H9 (cell line): Measurements from ENCODE around the gene KSR1. TPM values are rescaled to one million over a fixed set of nuclear protein-coding genes. Genes with fewer than 3 reads are reported as not detected.

ENCODE experiments used
- DNase-seq: peaks from one replicate; pipeline ENCODE4 v3.0.0-alpha.2; 2017
- H2AFZ ChIP-seq: one replicate; pipeline ENCODE4 v1.6.1; 2013; ENCODE audit warnings: mild to moderate bottlenecking, low read length, control low read depth, moderate library complexity
- H2AK5ac ChIP-seq: 2 replicates; pipeline ENCODE4 v1.6.1; 2013; ENCODE audit warnings: low read length, control low read depth, mixed read lengths; ENCODE audit not compliant: insufficient read length
- H2BK120ac ChIP-seq: one replicate; pipeline ENCODE4 v1.6.1; 2013; ENCODE audit warnings: low read depth, mild to moderate bottlenecking, low read length, control low read depth, inconsistent platforms; ENCODE audit not compliant: poor library complexity, severe bottlenecking
- H2BK12ac ChIP-seq: 2 replicates; pipeline ENCODE4 v1.6.1; 2013; ENCODE audit warnings: low read length, control low read depth, mixed read lengths, low read depth; ENCODE audit not compliant: insufficient read length
- H2BK15ac ChIP-seq: 2 replicates; pipeline ENCODE4 v1.6.1; 2013; ENCODE audit warnings: low read depth, low read length, control low read depth
- H2BK20ac ChIP-seq: one replicate; pipeline ENCODE4 v1.6.1; 2013; ENCODE audit warnings: low read depth, mild to moderate bottlenecking, low read length, control low read depth, inconsistent platforms; ENCODE audit not compliant: poor library complexity, severe bottlenecking
- H2BK5ac ChIP-seq: 2 replicates; pipeline ENCODE4 v1.6.1; 2013; ENCODE audit warnings: low read length, control low read depth, mixed read lengths; ENCODE audit not compliant: insufficient read length
- H3K14ac ChIP-seq: 2 replicates; pipeline ENCODE4 v1.6.1; 2013; ENCODE audit warnings: low read length, control low read depth; ENCODE audit not compliant: insufficient read depth
- H3K18ac ChIP-seq: 2 replicates; pipeline ENCODE4 v1.6.1; 2013; ENCODE audit warnings: low read depth, mild to moderate bottlenecking, mixed read lengths, low read length, control low read depth; ENCODE audit not compliant: insufficient read length
- H3K23ac ChIP-seq: 2 replicates; pipeline ENCODE4 v1.6.1; 2013; ENCODE audit warnings: low read length, control low read depth, mixed read lengths, low read depth; ENCODE audit not compliant: insufficient read length
- H3K23me2 ChIP-seq: 2 replicates; pipeline ENCODE4 v1.6.1; 2013; ENCODE audit warnings: low read depth, mild to moderate bottlenecking, mixed read lengths, low read length, control low read depth; ENCODE audit not compliant: insufficient read length, poor library complexity, severe bottlenecking
- H3K27ac ChIP-seq: 2 replicates; pipeline ENCODE4 v1.5.1; 2013; ENCODE audit warnings: low read length, control low read depth, mixed read lengths, low read depth; ENCODE audit not compliant: insufficient read length
- H3K27me3 ChIP-seq: 2 replicates; pipeline ENCODE4 v1.6.1; 2013; ENCODE audit warnings: low read length, control low read depth, inconsistent platforms; ENCODE audit not compliant: insufficient read depth
- H3K4ac ChIP-seq: 2 replicates; pipeline ENCODE4 v1.6.1; 2013; ENCODE audit warnings: low read depth, mild to moderate bottlenecking, control low read depth, inconsistent platforms, low read length, moderate library complexity
- H3K4me1 ChIP-seq: 2 replicates; pipeline ENCODE4 v1.6.1; 2013; ENCODE audit warnings: low read length, control low read depth, inconsistent platforms; ENCODE audit not compliant: insufficient read depth
- H3K4me2 ChIP-seq: 2 replicates; pipeline ENCODE4 v1.6.1; 2013; ENCODE audit warnings: low read length, control low read depth, mixed read lengths; ENCODE audit not compliant: insufficient read length, insufficient read depth
- H3K56ac ChIP-seq: 2 replicates; pipeline ENCODE4 v1.6.1; 2013; ENCODE audit warnings: low read depth, mild to moderate bottlenecking, mixed read lengths, low read length, control low read depth; ENCODE audit not compliant: insufficient read length
- H3K79me1 ChIP-seq: 2 replicates; pipeline ENCODE4 v1.6.1; 2013; ENCODE audit warnings: low read depth, mild to moderate bottlenecking, moderate library complexity, low read length, control low read depth, inconsistent platforms; ENCODE audit not compliant: insufficient read depth, poor library complexity, severe bottlenecking
- H3K79me2 ChIP-seq: 2 replicates; pipeline ENCODE4 v1.6.1; 2013; ENCODE audit warnings: low read length, control low read depth, inconsistent platforms; ENCODE audit not compliant: insufficient read depth
- H3K9ac ChIP-seq: 2 replicates; pipeline ENCODE4 v1.6.1; 2013; ENCODE audit warnings: low read length, control low read depth, mixed read lengths; ENCODE audit not compliant: insufficient read length; ENCODE audit errors: extremely low read depth
- H3K9me3 ChIP-seq: one replicate; pipeline ENCODE4 v1.6.1; 2013; ENCODE audit warnings: low read depth, low read length, inconsistent platforms; ENCODE audit not compliant: control insufficient read depth
- H3T11ph ChIP-seq: one replicate; pipeline ENCODE4 v1.6.1; 2013; ENCODE audit warnings: mild to moderate bottlenecking, low read length, control low read depth, inconsistent platforms
- H4K20me1 ChIP-seq: one replicate; pipeline ENCODE4 v1.6.1; 2013; ENCODE audit not compliant: control insufficient read depth, insufficient read length, insufficient read depth
- H4K5ac ChIP-seq: 2 replicates; pipeline ENCODE4 v1.6.1; 2013; ENCODE audit warnings: low read depth, mild to moderate bottlenecking, mixed read lengths, low read length, control low read depth; ENCODE audit not compliant: insufficient read length
- H4K8ac ChIP-seq: replicated peaks from 2 replicates; pipeline ENCODE4 v1.6.1; 2013; ENCODE audit warnings: low read length, control low read depth, mixed read lengths, low read depth; ENCODE audit not compliant: insufficient read length
- H4K91ac ChIP-seq: 2 replicates; pipeline ENCODE4 v1.6.1; 2013; ENCODE audit warnings: low read depth, mild to moderate bottlenecking, moderate library complexity, mixed read lengths, low read length, control low read depth; ENCODE audit not compliant: insufficient read length
- H3K27ac Mint-ChIP-seq, 3 experiments: 2 replicates in 2 of 3; 3 replicates in 1 of 3; pipeline ENCODE4 v1.8.0; 2020 to 2021; ENCODE audit warnings: mixed read lengths in 3 of 3, mild to moderate bottlenecking in 1 of 3, moderate library complexity in 1 of 3
- H3K27me3 Mint-ChIP-seq: 2 replicates; pipeline ENCODE4 v1.8.0; 2021; ENCODE audit warnings: low read depth, mild to moderate bottlenecking, moderate library complexity, mixed read lengths
- H3K36me3 Mint-ChIP-seq, 3 experiments: 2 replicates in 2 of 3; 3 replicates in 1 of 3; pipeline ENCODE4 v1.8.0; 2020 to 2021; ENCODE audit warnings: low read depth in 3 of 3, mixed read lengths in 3 of 3; ENCODE audit not compliant: insufficient read depth in 1 of 3
- H3K4me1 Mint-ChIP-seq, 2 experiments: 2 replicates each; pipeline ENCODE4 v1.8.0; 2020; ENCODE audit warnings: mixed read lengths in 2 of 2
- H3K4me3 Mint-ChIP-seq, 2 experiments: 2 replicates in 1 of 2; 3 replicates in 1 of 2; pipeline ENCODE4 v1.8.0; 2020 to 2021; ENCODE audit warnings: mild to moderate bottlenecking in 2 of 2, mixed read lengths in 2 of 2, moderate library complexity in 1 of 2
- H3K9me3 Mint-ChIP-seq, 2 experiments: 2 replicates in 1 of 2; 3 replicates in 1 of 2; pipeline ENCODE4 v1.8.0; 2020; ENCODE audit warnings: mild to moderate bottlenecking in 2 of 2, mixed read lengths in 2 of 2, moderate library complexity in 1 of 2
- CTCF ChIP-seq: fragments of 200-600 bp; sonication (generic); conservative IDR thresholded peaks from 3 replicates; pipeline ENCODE4 v1.8.0; 2021; ENCODE audit warnings: antibody characterized with exemption, mild to moderate bottlenecking
- WGBS: extraction: QIAGEN DNeasy Blood & Tissue Kit; methylation state at CpG from one replicate; pipeline ENCODE4 v1.1.7; 2013; ENCODE audit warnings: missing lambda C conversion rate, low lambda C conversion rate, mixed read lengths; ENCODE audit not compliant: insufficient read length; ENCODE audit errors: extremely low coverage; 5-methylcytosine and 5-hydroxymethylcytosine counted together
- total RNA-seq: library from RNA; stranded (reverse); gene quantifications from 2 replicates; pipeline ENCODE4 v1.2.1, GENCODE V29; 2021

Gene KSR1
- total RNA-seq, 1 experiment from 2014 or later = 44.9 TPM

GRCh38 chr17:27439342-27439741 is 16.9 kb upstream of the KSR1 start:
- Histone ChIP-seq H4K5ac (no peak overlapping the region), H3K4me1 (no peaks in the 10 kb centered on the region), H2BK5ac (no peak overlapping the region), H3K14ac (no peak overlapping the region), H2AFZ (no peak overlapping the region), H2BK15ac (no peak overlapping the region), H3K23me2 (no peaks in the 10 kb centered on the region), H3K9me3 (no peaks in the 10 kb centered on the region), H2AK5ac (no peak overlapping the region), H3K79me1 (no peaks in the 10 kb centered on the region), H3K79me2 (no peaks in the 10 kb centered on the region), H3K56ac (no peak overlapping the region), H3K23ac (no peak overlapping the region), H2BK12ac (no peak overlapping the region), H4K20me1 (no peaks in the 10 kb centered on the region), H3T11ph (no peak overlapping the region), H2BK20ac (no peak overlapping the region), H3K9ac (no peak overlapping the region), H4K91ac (no peak overlapping the region), H3K27me3 (no peaks in the 10 kb centered on the region), H3K27ac (no peak overlapping the region), H3K4ac (no peak overlapping the region), H3K18ac (no peak overlapping the region), H3K4me2 (no peak overlapping the region), H2BK120ac (no peak overlapping the region), H4K8ac (no peak overlapping the region)
- WGBS = no CpG with 5 or more reads among the region's 4 CpGs
- no peak overlapping the region for H3K4me3 Mint-ChIP-seq
- H3K9me3 Mint-ChIP-seq = no peaks in the 10 kb centered on the region; a peak in 1 of 5 replicates
- no peak for TF ChIP-seq CTCF
- H3K4me1 Mint-ChIP-seq = no peaks in the 10 kb centered on the region
- H3K36me3 Mint-ChIP-seq = no peaks in the 10 kb centered on the region
- H3K27ac Mint-ChIP-seq = no peak overlapping the region
- peaks cover 1% of the 10 kb centered on the region for H3K27me3 Mint-ChIP-seq
- DNase-seq = no peak
